HG03097 (cell line): Measurements from ENCODE around the gene SLC4A1AP.

Source experiments
- ATAC-seq: cut with Tn5 transposase; IDR thresholded peaks from one replicate; pipeline ENCODE4 v1.9.1; 2021; ENCODE audit not compliant: unreplicated experiment, low FRiP score

SLC4A1AP gene

DNA sequence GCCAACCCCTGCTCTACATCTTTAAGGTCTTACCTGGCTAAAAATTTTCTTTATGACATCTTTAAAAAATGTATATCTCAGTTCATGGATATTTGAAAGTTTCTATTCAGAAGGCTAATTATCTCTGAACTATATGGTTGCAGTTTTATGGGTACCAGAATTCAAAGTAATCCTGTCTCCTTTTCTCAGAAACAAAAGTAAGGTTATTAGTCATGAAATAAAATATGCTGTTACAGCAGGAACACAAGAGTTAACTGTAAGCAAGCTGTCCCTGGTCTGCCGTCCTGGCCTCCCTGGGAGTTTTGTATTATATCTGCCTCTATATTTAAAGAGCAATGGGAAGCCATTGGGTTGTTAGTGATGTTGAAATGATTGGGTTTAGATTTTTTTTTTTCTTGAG, 34.0 kb downstream of the SLC4A1AP start:
- no peak for ATAC-seq

GRCh38 chr2:27701676-27702075, 38.0 kb downstream of the SLC4A1AP start:
- no peak for ATAC-seq

DNA sequence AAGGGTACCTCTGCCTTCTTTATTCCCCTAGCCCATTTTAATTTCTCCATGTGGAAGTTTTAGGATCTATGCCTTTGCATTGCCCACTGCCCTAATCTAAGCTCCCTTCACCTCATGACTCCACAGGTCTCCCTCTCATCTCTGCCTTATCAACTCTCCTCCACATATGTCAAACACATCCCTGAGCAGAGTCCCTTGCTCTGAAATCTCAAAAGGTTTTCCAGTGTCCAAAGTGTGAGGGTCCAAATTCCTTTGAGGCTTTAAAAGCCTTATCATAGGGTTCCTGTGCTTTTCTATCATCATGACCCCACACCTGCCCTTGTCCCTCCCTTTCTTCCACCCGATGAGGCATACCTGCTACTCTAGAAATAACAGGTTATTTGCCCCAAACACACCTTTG, 38.6 kb downstream of the SLC4A1AP start:
- no peak for ATAC-seq

GRCh38 chr2:27703638-27704341, 40.1 kb downstream of the SLC4A1AP start:
- no peak for ATAC-seq

- no peak for ATAC-seq
These were observed 40.7 kb downstream of the SLC4A1AP start for GRCh38 chr2:27704342-27704876.

GRCh38 chr2:27705851-27706622, 42.3 kb downstream of the SLC4A1AP start:
- ATAC-seq = no peak

GRCh38 chr2:27707462-27708256, 44.0 kb downstream of the SLC4A1AP start:
- no peak for ATAC-seq

DNA sequence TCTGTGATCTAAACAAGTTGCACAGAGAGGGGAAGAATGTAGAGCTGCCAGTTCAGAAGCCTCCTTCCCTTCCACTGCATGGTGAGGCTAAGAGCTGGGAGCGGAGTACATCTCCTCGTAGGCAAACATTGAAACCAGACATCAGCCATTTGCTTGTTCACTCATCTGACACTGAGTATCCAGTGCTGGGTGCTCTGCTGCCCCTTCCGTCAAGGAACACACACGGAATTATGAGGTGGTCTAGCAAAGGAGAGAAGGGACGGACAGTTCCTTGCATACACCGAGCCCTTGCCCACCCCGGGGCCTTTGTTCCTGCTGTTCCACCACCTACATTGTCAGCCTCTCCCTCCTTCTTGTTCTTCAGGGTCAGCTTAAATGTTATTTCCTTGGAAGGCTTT, 44.6 kb downstream of the SLC4A1AP start:
- no peak for ATAC-seq

- no peak for ATAC-seq
These were observed 45.0 kb downstream of the SLC4A1AP start for GRCh38 chr2:27708666-27709065.

DNA sequence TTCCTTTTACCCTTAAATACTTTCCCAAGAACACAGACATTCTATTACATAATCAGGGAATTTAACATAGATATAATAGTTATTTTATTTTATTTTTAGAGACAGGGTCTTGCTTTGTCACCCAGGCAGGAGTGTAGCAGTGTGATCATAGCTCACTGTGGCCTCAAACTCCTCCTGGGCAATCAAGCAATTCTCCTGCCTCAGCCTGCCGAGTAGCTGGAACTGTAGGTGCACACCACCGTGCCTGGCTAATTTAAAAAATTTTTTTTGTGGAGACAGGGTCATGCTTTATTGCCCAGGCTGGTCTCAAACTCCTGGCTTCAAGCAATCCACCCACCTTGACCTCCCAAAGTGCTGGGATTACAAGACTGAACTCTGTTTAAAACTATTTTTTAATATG, 45.6 kb downstream of the SLC4A1AP start:
- ATAC-seq = no peak

DNA sequence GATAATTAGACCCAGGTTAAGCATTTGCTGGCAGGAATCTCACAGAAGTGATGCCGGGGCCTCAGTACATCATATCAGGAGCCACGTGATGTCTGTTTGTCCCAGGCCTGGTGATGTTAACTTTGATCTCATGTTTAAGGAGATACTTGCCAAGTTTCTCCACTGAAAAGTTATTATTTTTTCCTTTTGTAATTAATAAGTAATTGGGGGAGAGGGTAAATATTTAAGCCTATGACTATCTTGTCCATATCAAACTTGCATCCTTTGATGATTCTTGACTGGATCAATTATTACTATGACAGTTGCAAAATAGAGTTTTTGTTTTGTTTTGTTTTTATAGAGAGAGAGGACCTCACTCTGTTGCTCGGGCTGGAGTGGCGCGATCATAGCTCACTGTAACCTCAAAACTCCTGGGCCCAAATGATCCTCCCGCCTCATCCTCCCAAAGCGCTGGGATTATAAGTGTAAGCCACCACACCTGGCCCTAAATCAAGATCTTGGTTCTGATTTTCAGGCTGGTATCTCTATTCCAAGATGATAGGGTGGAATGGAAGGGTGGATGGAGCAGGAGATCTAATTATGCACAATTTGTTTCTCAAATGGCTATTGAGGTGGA, 46.4 kb downstream of the SLC4A1AP start:
- ATAC-seq = no peak

GRCh38 chr2:27710640-27711430, 47.1 kb downstream of the SLC4A1AP start:
- ATAC-seq = no peak

- no peak for ATAC-seq
These were observed 48.1 kb downstream of the SLC4A1AP start for GRCh38 chr2:27711804-27712203.

GRCh38 chr2:27712522-27712921, 48.8 kb downstream of the SLC4A1AP start:
- ATAC-seq = no peak

DNA sequence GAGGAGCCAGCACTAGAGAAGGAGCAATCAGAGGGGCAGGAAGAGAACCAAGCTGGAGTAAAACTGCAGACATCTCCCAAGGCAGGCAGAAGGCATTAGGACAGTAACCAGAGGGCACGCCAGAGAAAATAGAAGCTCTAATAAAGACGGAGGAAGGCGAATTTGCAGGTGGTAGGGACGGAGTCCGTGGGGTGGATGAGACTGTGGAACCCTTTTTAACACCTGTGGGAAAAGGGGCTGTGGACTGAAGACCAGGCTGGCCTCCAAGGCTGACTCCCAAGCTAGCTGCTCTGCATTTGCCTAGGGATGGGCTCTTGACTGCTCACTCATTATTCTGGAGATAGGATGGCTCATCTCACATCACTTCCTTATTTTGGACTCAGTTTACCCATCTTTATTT, 49.5 kb downstream of the SLC4A1AP start:
- no peak for ATAC-seq

GRCh38 chr2:27714053-27714452, 50.4 kb downstream of the SLC4A1AP start:
- no peak for ATAC-seq

- ATAC-seq = no peak
These were observed 51.2 kb downstream of the SLC4A1AP start for GRCh38 chr2:27714851-27715291.

DNA sequence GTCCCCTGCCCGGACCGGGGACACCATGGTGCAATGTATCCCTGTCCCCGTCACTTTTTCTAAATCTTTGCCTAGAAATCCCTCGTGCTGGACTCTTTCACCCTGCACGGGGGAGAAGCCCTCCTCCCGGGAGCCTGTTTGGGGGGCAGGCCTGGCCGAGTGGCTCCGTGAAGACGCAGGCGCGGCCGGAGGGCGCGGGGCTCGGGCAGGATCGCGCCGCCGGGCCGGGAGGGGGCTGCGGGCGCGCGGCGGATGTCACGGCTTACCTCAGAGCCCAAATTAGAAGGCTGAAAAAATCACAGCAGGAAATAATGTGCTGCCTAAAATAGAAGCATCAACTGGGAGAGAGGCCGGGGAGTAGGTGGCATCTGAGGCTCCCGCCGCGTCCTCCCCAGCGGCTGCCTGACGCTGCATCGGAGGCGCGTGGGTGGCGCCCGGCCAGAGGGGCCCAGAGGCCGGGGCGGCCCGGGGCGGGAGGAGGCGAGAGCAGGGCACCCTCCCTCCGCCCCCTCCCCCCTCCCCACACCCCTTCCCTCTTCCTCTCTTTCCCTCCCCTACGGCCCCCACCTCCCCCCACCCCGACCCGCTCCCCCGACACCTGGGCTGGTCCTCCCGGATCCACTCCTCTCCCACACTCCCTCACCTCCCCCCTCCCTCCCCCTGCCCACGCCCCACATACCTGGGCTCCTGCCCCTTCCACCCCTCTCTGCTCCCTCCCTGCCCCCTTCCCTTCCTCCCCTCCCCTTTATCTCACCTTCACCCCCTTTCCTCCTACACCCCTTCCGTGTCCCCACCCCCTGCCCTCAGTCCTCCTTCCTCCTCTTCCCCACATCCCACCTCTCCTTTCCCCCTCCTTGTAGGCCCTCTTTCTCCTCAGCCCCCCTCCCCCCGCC, 51.9 kb downstream of the SLC4A1AP start:
- ATAC-seq = no peak
